Kidney tubule cell (primary cell): Measurements from ENCODE around the gene ESR2.
"Not testable (repeated sequence)": the region's sequence is repeated elsewhere in the genome, so short reads cannot be mapped to it uniquely, and the experiment has no call there.

ENCODE experiments used
- DNase-seq: peaks from one replicate; pipeline ENCODE4 v3.0.0-alpha.2; 2018; ENCODE audit warnings: low spot score

ESR2 gene

DNA sequence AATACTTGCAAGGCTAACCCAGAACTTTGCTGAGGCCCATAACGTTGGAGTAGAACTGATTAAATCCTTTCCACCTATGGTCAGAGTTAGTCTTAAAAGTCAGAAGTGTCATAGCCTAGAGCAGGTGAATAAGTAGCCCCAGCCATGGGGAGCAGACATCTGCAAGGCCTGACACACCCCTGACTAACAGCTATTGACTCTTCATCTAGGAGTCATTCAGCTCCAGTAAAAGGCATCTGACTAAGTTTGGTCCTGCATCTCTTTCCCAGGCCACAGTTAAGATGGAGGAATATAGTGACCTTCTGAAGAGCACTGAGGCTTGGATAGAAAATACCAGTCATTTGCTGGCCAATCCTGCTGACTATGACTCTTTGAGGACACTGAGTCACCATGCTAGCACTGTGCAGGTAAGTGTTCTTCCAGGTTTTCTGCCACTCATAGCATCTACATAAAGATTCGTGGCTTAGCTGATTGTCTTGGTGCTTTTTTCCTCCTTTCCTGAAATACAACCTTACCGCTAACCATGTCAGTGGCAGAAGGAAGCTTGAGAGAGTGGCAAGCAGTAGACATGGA, 212.9 kb downstream of the ESR2 start:
- DNase-seq: peak; percentile 53

DNA sequence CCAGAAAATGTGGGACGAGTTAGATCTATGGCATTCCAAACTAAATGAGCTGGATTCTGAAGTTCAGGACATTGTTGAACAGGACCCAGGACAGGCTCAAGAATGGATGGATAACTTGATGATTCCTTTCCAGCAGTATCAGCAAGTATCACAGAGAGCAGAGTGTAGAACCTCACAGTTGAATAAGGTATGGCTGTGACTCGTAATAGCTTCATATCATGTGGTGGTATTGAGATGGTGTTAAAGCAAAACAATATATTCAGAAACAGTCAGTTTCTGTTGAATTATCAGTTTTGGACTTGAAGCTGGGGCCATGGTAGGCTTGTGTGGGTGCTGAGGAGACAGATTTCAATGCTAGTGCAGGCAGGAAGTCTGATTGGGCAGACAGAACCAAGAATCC, 213.7 kb downstream of the ESR2 start:
- DNase-seq: no peak

DNA sequence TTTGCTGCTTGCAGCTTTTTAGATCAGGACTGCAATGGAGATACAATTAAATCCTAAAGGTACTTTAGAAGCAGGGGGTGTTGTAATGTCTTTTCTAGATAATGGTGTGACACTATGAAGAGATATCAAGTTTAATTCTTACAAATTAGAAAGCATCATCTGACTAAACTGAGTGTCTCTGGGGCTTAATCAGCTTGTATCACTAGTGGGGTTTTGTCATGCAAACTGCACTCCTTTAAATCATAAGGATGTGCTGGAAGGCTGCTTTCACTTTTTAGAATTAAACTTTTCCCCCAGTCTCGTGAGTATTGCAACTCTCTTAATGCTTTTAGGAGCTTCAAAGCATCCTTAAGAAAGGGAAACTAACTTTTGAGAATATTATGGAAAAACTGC, 218.6 kb downstream of the ESR2 start:
- no peak for DNase-seq

DNA sequence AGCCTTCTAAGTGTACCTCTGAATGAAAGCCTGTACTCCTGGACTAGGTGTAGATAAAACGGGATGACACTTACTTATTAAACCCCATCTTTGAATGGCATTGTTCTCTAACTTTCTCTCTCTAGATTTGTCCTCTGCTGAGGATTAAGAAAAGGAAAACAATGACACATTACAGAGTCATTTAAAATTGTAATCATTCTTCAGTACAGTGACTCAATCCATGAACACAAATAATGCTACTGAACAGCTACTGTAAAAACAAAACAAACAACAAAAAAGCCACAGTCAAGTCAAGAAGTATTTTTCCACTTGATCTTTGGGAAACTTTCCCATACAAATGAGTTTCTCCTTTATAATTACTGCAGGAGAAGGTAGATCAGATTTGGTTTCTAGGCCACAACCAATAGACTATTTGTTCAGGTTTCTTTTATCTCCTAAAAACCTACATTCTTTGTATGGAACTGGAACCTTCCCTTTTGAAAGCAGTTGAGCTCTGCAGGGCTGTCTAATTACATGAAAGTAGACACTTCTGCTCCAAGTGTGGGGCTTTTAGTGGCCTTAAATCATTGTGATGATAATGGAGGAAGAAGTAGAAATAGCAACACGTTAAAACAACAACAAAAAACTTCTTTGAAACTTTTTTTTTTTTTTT, 219.1 kb downstream of the ESR2 start:
- DNase-seq: peak; percentile 62

DNA sequence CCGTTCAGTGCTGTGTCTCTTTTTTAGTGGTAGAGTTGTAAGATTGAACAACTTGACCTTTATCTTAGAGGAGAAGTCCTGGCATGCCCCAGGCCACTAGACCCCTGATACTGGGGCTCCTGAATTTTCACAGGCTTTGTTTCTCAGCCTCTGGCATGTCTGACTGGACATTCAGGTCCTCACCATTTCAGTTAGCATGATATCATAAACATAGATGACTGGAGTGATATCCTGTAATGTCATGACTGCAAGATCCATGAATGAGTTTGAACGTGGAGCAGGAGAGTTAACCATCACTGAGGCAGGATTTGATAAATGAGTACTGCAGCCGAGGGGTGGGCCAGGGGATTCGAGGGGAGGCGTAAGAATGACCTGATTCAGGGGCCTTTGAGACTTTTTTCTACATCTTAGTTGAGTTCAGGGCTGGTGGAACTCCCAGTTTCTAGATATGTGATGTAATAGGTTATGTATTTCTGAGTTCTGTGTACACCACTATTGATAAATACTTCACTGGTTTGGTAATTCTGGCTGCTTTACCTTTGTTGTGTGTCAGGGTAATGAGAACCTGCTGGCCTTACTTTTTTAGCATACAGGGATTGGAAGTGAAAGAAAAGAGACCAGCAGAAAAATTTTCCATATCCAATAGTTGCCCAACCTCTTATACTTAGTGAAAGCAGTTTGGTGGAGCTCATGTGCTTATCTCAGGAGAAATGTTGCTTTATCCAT, 224.4 kb downstream of the ESR2 start:
- DNase-seq: peak; percentile 11

DNA sequence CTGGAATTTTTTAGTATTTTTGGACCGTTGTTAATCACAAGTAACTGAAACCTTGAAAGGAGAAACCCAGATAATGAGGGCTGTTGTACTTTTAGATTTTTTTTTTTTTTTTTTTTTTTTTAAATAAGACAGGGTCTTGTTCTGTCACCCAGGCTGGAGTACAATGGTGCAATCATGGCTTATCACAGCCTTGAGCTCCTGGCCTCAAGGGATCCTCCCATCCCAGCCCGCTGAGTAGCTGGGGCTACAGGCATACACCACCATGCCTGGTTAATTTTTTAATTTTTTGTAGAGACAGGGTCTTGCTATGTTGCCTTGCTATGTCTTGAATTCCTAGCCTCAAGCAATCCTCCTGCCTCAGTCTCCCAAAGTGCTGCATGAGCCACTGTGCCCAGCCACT, 229.7 kb downstream of the ESR2 start:
- DNase-seq: no peak

DNA sequence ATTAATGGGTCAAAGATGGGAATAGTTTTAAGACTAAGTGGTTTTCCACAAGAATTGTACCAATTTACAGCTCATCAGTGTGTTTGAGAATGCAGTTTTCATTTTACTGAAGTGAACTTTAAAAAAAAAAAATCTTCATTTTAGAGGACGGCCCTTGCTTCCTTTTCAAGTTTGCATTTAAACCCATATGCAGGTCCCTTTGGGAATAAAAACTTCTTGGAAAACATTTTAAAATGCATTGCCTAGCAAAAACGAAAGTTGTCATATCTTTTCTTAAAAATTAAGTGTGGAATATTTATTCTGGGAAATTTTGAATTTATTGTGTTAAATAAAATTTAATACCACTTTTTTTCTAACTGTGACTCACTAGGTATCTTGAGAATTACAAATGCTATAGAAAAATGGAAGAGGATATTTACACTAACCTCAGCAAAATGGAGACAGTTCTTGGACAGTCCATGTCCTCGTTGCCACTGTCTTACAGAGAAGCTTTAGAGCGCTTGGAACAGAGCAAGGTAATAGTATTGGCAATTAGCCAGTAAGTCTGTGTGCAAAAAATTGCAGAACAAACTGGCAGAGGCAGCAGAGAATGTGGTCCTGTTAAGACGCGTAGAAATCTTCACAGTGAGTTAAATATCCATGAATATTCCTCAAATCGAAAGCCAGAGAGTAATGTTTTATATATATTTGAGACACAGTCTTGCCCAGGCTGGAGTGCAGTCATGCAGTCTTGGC, 231.6 kb downstream of the ESR2 start:
- DNase-seq: no peak

DNA sequence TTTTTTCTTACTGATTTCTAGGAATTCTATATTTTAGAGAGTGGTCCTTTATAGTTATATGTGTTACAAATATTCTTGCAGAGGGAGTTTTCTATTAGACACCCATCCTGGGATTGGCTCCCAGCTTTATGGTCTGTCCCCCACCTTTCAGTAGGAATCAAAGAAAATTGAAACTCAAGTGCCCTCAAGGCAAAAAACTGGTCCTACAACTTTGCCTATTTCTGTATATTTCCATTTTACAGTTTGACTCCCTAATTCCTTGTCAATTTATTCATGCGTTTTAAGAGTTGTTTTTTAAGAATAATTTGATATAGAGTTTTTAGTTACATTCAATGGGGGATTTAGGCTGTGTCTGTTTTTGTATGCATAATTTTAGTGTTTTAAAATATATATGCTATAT, 232.5 kb downstream of the ESR2 start:
- no peak for DNase-seq

DNA sequence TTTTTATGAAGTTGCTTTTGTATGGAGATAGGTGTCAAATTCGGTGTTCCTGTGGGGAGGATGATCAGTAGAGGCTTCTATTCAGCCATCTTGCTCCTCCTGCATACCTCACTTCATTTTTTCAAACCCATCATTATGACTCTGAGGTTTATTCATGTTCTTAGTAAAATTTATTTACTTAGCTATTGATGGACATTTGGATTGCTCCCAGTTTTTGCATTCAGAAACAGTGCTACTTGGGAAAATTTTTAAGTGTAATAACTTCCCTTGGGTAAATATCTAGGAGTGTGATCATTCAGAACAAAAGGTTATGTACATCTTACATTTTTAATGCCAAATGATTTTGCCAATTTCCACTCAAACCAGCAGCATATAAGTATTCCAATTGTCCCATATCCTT, 233.1 kb downstream of the ESR2 start:
- no peak for DNase-seq

DNA sequence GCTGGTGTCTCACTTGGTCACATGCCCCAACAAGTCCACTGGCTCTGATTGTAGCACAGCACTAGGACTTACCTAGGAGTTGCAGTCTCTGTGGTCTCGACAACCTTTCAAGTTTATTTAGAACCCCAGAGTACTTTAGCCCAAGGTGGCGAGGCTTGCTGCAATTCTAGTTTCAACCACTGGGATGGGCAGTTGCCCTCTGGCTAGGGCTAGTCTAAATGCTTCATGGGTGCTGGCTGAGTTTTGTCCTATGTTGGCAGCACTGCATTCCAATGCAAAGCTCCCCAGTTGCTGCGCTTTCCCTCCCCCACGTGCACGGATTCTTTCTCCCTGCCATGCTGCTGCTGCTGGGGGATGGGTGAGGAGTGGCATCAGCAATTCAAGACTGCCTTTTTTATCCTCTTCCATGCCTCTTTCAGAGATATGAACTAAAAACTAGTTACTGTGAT, 233.5 kb downstream of the ESR2 start:
- peak; percentile 43 for DNase-seq

DNA sequence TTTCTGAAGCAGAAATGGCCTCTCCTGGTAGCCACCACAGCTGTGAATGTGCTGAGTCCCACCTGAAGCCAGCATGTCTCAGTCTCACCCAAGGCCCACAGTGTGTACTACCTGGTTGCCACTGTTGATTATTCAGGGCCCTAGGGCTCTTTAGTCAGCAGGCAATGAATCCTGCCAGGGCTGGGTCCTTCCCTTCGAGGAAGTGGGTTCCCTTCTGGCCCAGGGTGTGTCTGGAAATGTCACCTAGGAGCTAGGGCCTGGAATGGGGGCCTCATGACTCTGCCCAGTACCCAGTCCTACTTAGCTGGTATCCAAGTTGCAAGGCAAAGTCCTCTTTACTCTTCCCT, 234.0 kb downstream of the ESR2 start:
- peak; percentile 43 for DNase-seq

DNA sequence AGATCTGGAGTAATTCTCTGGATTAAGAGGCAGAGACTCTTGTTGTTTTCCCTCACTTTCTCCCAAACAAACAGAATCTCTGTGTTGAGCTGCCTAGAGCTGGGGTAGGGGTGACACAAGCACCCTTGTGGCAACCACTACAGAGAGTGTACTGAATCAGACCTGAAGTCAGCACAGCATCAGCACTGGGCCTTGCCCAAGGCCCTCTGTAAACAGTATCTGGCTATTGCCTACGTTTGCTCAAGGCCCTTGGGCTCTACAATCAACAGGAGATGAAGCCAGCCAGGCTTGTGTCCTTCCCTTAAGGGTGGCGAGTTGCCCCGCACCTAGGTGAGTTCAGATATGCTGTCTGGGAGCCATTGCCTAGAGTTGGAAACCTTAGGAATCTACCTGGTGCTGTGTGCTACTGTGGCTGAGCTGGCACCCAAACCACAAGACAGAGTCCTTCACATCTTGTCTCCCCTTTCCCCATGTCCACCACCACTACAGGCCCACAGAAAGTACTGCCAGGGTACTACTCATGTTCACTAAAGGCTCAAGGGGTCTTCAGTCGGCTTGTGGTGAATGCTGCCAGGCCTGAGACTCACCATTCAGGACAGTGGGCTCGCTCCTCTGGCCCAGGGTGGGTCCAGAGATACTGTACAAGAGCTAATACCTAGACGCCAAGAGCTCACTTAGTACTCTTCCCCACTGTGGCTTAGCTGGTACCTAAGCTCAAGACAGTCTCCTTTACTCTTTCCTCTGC, 234.5 kb downstream of the ESR2 start:
- DNase-seq: no peak

DNA sequence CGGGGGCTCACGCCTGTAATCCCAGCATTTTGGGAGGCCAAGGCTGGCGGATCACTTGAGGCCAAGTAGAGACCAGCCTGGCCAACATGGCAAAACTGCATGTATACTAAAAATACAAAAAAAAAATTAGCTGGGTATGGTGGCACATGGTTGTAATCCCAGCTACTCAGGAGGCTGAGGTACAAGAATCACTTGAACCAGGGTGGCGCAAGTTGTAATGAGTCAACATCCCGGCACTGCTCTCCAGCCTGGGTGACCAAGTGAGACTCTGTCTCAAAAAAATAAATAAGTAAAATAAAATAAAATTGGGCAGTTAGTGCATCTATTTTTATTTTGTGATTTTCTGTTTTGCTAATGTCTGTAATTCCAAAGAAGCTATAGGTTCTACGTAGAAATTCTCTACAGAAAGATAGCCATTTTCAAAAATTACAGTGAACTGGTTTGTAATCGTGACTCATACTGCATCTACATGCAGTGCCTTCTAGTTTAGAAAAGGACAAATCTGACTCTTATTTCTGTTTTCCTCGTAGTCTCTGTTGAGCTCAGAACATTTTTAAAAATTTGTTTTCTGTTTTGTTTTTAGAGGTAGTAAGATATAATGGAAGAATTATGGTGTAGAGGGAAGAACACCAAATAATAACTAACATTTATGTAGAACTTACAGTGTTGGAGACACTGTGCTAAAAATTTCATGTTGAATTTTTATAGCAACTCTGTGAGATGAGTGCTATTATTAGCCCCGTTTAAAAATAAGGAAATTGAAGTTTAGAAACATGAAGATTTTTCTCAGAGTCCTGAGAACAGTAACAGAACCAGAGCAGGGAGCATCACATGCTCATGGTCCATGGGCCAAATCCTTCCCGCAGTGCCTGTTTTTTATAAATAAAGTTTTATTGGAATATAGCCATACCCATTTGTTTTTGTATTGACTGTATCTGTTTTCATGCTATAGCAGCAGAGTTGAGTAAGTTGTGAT, 240.2 kb downstream of the ESR2 start:
- peak; percentile 23 for DNase-seq

DNA sequence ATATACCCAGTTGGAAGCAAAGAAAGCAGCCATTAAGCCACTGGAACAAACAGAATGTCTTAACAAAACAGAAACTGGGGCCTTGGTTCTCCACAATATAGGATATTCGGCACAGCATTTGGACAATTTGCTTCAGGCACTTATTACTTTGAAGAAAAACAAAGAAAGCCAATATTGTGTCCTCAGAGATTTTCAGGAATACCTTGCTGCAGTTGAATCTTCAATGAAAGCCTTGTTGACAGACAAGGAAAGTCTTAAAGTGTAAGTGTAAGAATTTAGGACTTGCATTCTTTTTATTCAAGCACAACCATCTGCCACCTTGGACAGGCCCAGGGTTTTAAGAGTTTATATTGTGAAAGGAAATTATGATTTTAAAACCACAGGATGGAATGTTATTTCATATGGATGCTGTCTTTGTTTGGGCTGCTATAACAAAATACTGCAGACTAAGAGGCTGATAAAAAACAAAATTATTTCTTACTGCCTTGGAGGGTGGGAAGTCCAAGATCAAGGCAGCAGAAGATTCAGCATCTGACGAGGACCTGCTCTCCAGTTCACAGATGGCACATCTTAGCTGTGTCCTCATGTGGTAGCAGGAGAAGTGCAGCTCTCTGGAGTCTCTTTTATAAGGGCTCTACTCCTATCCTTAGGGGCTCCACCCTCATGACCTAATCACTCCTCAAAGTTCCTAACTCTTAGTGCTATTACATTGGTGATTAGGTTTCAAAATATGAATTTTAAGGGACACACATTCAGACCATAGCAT, 244.4 kb downstream of the ESR2 start:
- DNase-seq: no peak

DNA sequence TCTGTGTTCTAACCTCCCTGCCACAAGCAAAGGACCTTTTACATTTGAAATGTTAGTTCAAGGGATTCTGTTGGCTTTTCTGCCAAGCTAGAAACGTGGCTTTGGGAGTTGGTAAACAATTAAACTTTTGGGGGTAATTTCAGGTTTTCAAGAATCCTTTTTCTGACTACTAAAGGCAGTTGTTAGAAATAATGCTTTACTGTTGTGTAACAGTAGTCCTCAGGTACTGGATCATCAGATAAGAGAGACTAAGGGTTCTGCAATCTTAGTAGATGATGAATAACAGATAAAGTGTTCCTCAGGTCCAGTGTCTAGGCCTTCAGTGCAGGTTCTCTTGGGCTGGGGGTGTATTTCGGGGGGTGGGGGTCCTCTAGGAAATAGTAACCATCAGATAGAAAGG, 249.1 kb downstream of the ESR2 start:
- no peak for DNase-seq

DNA sequence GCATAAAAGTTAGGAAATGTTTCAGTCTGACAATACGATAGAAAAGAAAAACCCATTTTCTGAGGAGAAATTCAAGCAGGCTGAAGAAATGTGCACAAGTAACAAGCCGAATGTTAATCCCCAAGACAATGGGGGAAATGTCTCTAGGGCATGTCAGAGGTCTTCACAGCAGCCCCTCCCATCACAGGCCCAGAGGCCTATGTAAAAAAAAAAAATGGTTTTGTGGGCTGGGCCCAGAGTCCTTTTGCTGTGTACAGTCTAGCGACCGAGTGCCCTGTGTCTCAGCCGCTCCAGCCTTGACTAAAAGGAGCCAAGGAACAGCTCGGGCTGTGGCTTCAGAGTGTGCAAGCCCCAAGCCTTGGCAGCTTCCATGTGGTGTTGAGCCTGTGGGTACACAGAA, 250.9 kb downstream of the ESR2 start:
- DNase-seq: not testable (repeated sequence)

DNA sequence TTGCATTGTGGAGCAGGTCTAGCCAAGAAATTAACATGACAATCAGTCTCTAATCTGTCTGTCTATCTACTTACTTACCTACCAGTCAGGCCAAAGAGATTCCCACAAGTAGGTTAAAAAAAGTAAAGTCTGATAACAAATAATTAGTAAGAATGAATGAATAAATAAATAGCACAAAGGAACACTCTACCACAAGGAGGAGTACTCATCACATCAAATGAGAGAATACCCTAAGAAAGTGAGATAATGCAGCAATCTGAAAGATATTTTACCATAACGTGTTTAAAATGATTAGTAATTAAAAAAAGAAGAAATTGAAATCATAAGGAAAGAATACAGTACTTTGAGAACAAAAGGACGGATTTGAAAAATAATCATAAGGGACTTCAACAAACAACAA, 254.1 kb downstream of the ESR2 start:
- DNase-seq: no peak

DNA sequence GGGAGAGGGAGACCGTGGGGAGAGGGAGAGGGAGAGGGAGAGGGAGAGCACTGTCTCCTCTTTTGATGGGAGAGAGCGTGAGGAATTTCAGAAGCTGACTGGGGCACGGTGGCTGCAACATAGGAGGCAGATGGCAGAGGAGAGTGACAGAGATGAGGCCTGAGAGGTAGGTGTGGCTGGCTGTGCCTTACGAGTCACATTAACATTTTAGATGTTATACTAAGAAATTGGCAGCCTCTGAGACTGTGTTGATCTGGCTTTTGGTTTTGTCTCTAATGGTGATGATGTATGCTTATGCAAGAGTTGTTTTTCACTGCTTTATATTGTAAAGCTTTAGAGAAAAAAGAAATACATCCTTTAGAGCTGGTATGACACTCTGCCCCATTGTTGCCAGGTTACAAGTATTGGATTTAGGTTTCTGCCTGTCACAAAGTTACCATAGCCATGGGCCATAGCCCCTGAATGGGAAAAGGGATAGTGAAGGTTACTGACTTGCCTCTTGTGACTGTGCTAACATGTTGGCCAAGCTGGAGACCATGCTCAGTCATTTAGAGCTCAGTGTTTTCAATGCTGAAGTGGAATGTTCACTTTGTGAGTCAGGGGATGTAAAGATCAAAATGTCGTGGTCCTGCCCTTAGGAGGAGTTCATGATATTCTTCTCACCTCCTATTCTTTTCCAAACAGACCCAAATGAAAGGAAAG, 255.2 kb downstream of the ESR2 start:
- no peak for DNase-seq

DNA sequence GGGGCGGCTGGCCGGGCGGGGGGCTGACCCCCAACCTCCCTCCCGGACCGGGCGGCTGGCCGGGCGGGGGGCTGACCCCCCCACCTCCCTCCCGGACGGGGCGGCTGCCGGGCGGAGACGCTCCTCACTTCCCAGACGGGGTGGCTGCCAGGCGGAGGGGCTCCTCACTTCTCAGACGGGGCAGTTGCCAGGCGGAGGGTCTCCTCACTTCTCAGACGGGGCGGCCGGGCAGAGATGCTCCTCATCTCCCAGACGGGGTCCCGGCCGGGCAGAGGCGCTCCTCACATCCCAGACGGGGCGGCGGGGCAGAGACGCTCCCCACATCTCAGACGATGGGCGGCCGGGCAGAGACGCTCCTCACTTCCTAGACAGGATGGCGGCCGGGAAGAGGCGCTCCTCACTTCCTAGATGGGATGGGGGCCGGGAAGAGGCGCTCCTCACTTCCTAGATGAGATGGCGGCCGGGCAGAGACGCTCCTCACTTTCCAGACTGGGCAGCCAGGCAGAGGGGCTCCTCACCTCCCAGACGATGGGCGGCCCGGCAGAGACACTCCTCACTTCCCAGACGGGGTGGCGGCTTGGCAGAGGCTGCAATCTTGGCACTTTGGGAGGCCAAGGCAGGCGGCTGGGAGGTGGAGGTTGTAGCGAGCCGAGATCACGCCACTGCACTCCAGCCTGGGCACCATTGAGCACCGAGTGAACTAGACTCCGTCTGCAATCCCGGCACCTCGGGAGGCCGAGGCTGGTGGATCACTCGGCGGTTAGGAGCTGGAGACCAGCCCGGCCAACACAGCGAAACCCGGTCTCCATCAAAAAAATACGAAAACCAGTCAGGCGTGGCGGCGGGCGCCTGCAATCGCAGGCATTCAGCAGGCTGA, 256.1 kb downstream of the ESR2 start:
- not testable (repeated sequence) for DNase-seq
